Osteoblast (primary cell): ENCODE data around the gene CGB3. TPM values are rescaled to one million over a fixed set of nuclear protein-coding genes. Genes with fewer than 3 reads are reported as not detected.

Source experiments
- DNase-seq: peaks from one replicate; pipeline ENCODE4 v3.0.0; 2011; ENCODE audit warnings: low spot score, mixed read lengths; ENCODE audit not compliant: insufficient read length; ENCODE audit errors: missing footprints
- H2AFZ ChIP-seq: 2 replicates; pipeline ENCODE4 v1.6.0; 2011; ENCODE audit warnings: mild to moderate bottlenecking, low read length
- H3K27ac ChIP-seq: 2 replicates; pipeline ENCODE4 v1.5.1; 2011; ENCODE audit warnings: mild to moderate bottlenecking, low read depth, low read length, moderate library complexity
- H3K27me3 ChIP-seq: 2 replicates; pipeline ENCODE4 v1.6.0; 2012; ENCODE audit warnings: mild to moderate bottlenecking, control low read depth, inconsistent platforms, low read length, moderate library complexity; ENCODE audit not compliant: insufficient read depth
- H3K36me3 ChIP-seq: 2 replicates; pipeline ENCODE4 v1.5.1; 2011; ENCODE audit warnings: mild to moderate bottlenecking, low read length, control low read depth, moderate library complexity; ENCODE audit not compliant: insufficient read depth
- H3K4me1 ChIP-seq: 2 replicates; pipeline ENCODE4 v1.5.1; 2011; ENCODE audit warnings: mild to moderate bottlenecking, low read length, control low read depth, moderate library complexity; ENCODE audit not compliant: insufficient read depth
- H3K4me2 ChIP-seq: 2 replicates; pipeline ENCODE4 v1.6.0; 2011; ENCODE audit warnings: mild to moderate bottlenecking, low read length; ENCODE audit not compliant: insufficient read depth
- H3K4me3 ChIP-seq: fragments of 200-600 bp; sonication (generic); 3 replicates; pipeline ENCODE4 v1.5.1; 2012; ENCODE audit warnings: mild to moderate bottlenecking, low read length, inconsistent platforms; ENCODE audit not compliant: insufficient read depth
- H3K79me2 ChIP-seq: 2 replicates; pipeline ENCODE4 v1.6.0; 2012; ENCODE audit warnings: mild to moderate bottlenecking, low read length, control low read depth, inconsistent platforms; ENCODE audit not compliant: insufficient read depth
- H3K9me3 ChIP-seq: 2 replicates; pipeline ENCODE4 v1.5.1; 2011; ENCODE audit warnings: low read depth, low read length, control low read depth
- H4K20me1 ChIP-seq: 2 replicates; pipeline ENCODE4 v1.6.0; 2012; ENCODE audit warnings: mild to moderate bottlenecking, low read length, control low read depth; ENCODE audit not compliant: insufficient read depth
- CTCF ChIP-seq: IDR thresholded peaks from 2 replicates; pipeline ENCODE4 v1.5.1; 2011; ENCODE audit warnings: mild to moderate bottlenecking, low read depth, low read length, moderate library complexity; ENCODE audit errors: extremely low read depth
- total RNA-seq: library from RNA; depleted of rRNA; stranded (reverse); fragments of >200 nt; gene quantifications from 2 replicates; pipeline ENCODE4 v1.2.3, GENCODE V29; 2012

Gene CGB3
- total RNA-seq, 1 donor, result not detected

- no peak overlapping the region for H3K27ac ChIP-seq
- peaks cover 25% of the 10 kb centered on the region for H3K4me1 ChIP-seq
- H3K79me2 ChIP-seq, result peaks cover 47% of the 10 kb centered on the region
- H3K4me2 ChIP-seq, result no peak overlapping the region
- no peak overlapping the region for H3K4me3 ChIP-seq
- DNase-seq, result peak; percentile 51
- no peaks in the 10 kb centered on the region for H3K27me3 ChIP-seq
- peaks cover 16% of the 10 kb centered on the region for H4K20me1 ChIP-seq
- no peak for TF ChIP-seq CTCF
- H3K36me3 ChIP-seq, result peaks cover 31% of the 10 kb centered on the region
- no peaks in the 10 kb centered on the region for H3K9me3 ChIP-seq
- H2AFZ ChIP-seq, result no peak overlapping the region
Observed at GRCh38 chr19:48989701-48990291, 34.3 kb downstream of the CGB3 start.

- TF ChIP-seq CTCF, result no peak
- no peak overlapping the region for H2AFZ ChIP-seq
- peaks cover 16% of the 10 kb centered on the region for H3K4me1 ChIP-seq
- H3K4me3 ChIP-seq, result no peak overlapping the region
- no peak for DNase-seq
- no peaks in the 10 kb centered on the region for H3K9me3 ChIP-seq
- H3K36me3 ChIP-seq, result peaks cover 31% of the 10 kb centered on the region
- H3K4me2 ChIP-seq, result no peak overlapping the region
- H4K20me1 ChIP-seq, result peaks cover 15% of the 10 kb centered on the region
- H3K27me3 ChIP-seq, result no peaks in the 10 kb centered on the region
- peaks cover 38% of the 10 kb centered on the region for H3K79me2 ChIP-seq
- no peak overlapping the region for H3K27ac ChIP-seq
Observed at GRCh38 chr19:48988860-48989259, 35.3 kb downstream of the CGB3 start.

GRCh38 chr19:48988286-48988685, 35.8 kb downstream of the CGB3 start:
- H3K36me3 ChIP-seq, result peaks cover 31% of the 10 kb centered on the region
- no peak overlapping the region for H3K4me2 ChIP-seq
- peaks cover 36% of the 10 kb centered on the region for H3K79me2 ChIP-seq
- no peak for DNase-seq
- H4K20me1 ChIP-seq, result peaks cover 15% of the 10 kb centered on the region
- H3K4me1 ChIP-seq, result peaks cover 16% of the 10 kb centered on the region
- no peaks in the 10 kb centered on the region for H3K27me3 ChIP-seq
- no peak overlapping the region for H3K27ac ChIP-seq
- H3K9me3 ChIP-seq, result no peaks in the 10 kb centered on the region
- H3K4me3 ChIP-seq, result no peak overlapping the region
- H2AFZ ChIP-seq, result no peak overlapping the region
- TF ChIP-seq CTCF, result no peak

- Histone ChIP-seq H3K4me1 (peaks cover 12% of the 10 kb centered on the region), H2AFZ (no peak overlapping the region), H3K27ac (no peak overlapping the region), H4K20me1 (peaks cover 15% of the 10 kb centered on the region), H3K36me3 (peaks cover 35% of the 10 kb centered on the region), H3K4me2 (no peak overlapping the region), H3K27me3 (no peaks in the 10 kb centered on the region), H3K9me3 (no peaks in the 10 kb centered on the region), H3K79me2 (peaks cover 28% of the 10 kb centered on the region), H3K4me3 (no peak overlapping the region)
- TF ChIP-seq CTCF, result no peak
- DNase-seq, result no peak
Observed at GRCh38 chr19:48987323-48987722, 36.8 kb downstream of the CGB3 start.
